ENCODE results near the gene MRPL1.

MRPL1 gene

DNA sequence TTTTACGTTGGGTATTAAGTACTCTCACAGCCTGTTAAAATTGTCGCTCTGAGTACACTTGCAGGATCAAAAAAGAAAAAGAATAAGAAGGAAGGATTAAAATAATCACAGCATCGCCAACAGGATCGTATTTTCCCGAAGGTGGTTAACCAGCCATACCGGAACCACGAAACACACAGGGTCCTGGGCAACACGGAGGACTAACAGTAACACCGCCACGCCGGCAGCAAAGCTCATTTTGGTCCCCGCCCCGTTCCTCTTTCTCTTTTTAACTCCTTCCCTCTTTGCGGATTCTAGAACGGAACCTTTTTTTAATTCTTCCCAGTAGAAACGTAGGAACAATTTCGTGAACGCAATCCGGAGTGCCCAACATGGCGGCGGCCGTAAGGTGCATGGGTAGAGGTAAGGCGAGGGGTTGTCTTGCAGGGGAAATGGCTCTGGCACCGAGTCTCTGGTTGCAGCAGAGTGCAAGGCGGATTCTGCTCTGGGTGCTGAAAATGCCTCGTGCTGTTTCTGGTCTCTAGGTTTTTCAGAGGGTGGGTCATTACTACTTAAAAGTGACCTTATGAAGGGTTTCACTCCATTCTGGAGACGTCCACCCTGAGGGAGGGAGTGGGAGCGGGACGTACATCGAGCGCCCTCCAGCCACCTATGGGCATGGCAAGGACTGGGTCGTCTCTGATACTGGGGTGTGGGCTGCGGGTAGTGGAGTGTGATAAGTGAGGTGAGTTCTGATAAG, at the start of gene MRPL1:
Gene MRPL1 (plus strand): TSS at position 353 of the 739 bp plus-strand sequence. CDS start 19 bp downstream, at position 372.
- intact Hi-C loops (cut with DNase I): no loop called here
- peak; percentile 78 to 97 (median 90) for DNase-seq

DNA sequence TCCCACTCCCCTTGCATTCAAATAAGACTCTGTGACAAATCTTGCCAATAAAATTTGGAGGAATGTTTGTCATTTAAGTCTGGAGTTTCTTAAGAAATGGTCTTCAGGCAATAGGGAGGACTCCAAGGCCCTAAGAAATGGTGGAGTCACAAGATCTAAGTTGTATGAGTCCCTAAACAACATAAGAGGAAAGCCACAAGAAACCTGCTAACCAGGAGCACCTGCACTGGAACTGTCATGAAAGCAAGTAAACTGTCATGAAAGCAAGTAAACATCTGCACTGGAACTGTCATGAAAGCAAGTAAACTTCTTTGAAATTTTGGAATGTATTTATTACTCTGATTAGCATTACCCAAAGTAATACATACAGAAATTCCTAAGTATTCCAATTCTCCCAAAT, 47.0 kb upstream of the MRPL1 start:
- intact Hi-C loops (cut with DNase I): no loop called here
- no peak for DNase-seq

DNA sequence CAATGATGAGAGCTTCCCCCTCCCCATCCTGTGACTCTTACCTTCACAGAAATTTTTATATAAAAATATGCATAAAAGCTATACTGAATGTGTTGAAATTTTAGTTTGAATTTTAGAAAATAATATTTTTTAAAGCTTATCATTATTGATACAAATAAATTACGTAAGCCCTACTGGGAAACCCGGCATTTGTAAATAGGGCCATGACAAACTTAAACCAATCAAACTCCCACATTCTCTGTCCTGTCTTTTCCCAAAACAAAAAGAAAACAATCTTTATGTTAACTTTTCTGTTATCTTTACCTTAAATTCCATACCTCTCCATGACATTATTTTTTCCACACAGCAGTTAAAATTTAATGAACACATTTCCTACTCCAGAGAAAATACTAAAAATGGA, 46.1 kb upstream of the MRPL1 start:
- intact Hi-C loops (cut with DNase I): no loop called here
- no peak for DNase-seq

DNA sequence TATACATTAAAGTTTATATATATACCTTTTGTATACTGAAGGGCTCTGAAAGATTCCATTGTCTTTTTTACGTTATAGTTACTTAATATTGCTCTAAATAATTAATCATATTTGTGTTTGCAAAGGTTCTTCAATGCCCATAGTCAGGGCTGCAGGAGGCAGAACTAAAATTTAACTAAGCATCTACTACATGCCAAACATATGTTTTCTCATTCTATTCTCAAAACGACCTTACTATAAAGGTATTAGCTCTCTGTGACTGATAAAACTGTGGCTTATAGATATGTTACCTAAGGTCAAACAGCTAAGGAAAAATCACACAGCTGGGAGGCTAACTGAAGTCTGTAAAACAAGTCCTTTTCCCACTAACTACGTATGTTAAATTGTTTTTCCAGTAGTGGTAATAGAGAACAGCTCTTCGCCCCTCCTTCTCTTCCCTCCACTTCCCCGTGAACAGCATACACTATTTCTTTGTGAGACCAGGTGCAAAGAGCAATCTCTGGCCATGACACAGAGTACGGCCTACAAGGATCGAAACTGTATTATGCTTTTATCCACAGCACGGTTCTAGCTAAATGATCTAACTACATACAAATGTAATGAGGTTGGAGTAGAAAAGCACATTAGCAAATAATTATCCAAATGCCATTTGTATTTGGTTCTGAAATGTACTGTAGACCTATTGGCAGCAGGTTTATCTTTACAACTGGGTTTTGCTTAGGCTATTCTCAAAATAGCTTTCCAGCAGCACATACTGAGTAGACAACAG, 45.1 kb upstream of the MRPL1 start:
- DNase-seq: peak in 1 of 42 donors; percentile 3
- intact Hi-C loops (cut with DNase I): no loop called here

DNA sequence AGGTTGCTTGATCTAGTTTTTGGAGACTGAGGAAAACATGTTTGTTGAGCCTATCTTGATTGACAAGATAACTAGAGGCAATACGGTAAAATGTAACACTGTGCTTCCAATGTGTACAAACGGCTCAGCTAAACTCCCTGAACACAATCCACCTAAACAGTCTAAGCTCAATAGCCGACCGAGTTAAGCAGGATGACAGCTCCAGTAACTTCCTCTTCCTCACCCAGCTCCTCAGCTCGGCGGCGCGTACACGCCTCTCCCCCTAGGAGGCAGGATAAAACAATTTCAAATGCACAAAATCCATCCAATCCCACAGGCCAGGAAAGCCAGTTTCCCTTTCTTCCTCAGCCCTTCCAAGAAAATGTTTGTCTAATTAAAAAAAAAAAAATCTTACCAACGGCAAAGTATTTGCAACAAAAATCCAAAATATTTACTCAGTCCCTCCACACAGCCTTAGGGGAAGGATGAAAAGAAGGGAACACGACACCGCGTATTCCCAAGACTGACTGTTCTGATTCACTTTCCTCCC, 44.5 kb upstream of the MRPL1 start:
- DNase-seq: peak; percentile 36 to 86 (median 74)
- intact Hi-C loops (cut with DNase I): no loop called here

DNA sequence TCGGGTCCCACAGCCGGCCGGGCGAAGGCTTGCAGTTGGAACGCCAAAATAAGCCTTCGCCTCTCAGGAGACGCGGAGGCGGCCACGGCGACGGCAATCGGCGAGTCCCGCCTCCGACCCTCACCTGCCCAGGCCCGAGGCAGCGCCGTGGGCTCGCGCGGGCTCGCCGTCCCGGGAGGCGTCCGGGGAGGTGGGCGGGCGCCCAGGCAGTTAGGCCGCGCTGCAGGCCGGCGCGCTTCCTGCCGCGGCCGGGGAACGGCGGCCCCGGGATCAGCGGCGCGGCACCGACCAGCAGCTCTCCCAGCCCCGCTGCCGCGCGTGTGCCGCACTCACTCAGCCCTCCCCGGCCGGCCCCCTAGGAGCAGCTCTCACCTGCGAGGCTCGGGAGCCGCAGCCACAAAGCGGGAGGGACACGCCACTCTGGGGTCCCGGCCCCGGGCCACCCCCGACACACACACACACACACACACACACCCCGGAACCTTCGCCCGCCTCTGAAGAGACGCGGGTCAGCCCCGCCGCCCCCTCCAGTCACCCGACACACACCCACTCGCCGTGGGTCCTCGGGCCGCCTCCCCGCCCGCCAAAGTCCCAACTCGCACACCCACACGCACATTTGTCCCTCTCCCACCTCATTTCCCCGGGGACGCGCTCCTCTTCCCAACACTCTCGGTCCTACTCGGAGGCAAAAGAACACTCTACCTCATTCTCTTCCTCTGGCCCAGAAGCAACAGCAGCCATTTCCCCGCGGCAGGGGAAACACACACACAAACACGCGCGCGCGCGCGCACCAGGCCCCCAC, 43.8 kb upstream of the MRPL1 start, which contains the start of gene CNOT6L:
Gene CNOT6L (minus strand): TSS at position 767 of the 802 bp plus-strand sequence. CDS start 60 bp downstream, at position 707.
- intact Hi-C loops (cut with DNase I): no loop called here
- peak; percentile 13 to 87 (median 70) for DNase-seq

DNA sequence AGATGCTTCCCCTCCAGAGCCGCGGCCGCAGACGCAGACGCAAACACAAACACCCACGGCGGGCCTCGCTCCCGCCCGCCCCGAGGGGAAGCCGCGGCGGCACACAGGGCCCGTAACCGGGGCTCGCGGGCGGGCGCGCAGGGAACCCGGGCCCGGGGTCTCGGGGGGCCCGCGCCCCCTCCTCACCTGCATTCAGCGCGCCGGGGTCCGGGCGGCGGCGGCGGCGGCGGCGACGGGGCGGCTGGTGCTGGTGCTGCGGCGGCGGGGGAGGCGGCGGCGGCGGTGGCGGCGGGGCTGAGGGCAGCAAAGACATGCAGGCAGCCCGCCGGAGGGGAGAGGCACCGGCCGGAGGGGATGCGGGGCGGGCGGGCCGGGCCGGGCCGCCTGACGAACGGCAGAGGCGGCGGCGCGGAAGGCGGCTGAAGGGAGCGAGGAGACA, 43.2 kb upstream of the MRPL1 start:
- peak in 23 of 42 donors; percentile 7 to 83 (median 59) for DNase-seq
- intact Hi-C loops (cut with DNase I): no loop called here

DNA sequence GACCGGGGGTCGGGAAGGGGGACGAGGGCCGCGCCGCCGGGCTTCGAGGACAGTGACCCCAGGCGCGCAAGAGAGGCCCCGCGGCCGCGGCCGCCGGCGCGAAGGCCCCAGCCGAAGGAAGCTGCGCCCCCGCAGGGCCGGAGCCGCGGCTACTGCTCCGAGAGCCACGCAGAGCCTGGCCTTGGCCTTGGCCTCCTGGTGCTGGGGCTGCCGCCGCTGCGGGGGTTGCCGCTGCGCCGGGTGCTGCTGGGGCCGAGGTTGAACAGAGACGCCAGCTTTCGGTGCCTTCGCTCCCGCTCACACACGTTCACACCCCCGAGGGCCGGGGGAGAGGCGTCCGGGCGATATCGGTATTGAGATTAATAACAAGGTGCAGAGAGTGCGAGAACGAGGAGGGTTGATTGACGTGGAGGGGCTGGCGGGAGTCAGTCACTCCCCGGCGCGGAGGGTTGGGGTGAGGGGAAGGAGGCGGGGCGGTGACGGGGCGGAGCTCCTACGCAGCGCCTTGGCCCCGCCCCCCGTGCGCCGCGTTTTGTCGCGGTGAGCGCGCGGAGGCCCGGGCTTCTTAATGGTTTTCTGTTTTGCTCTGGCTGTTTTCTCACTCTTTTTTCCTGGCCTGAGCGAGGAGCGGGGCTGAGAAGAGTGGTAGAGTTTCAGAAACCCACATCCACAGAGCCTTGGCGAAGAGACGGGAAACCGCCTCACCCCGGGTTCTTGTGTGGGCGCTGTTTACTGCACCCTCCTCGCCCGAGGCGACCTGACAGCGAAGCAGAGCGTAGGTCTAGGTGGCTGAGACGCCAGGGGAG, 42.6 kb upstream of the MRPL1 start:
- DNase-seq: peak; percentile 86 to 99 (median 96)
- intact Hi-C loops (cut with DNase I): loop anchor here (10.0 kb wide), 1 partner anchor 955 kb away; the partner anchor contains the start of gene BMP2K

DNA sequence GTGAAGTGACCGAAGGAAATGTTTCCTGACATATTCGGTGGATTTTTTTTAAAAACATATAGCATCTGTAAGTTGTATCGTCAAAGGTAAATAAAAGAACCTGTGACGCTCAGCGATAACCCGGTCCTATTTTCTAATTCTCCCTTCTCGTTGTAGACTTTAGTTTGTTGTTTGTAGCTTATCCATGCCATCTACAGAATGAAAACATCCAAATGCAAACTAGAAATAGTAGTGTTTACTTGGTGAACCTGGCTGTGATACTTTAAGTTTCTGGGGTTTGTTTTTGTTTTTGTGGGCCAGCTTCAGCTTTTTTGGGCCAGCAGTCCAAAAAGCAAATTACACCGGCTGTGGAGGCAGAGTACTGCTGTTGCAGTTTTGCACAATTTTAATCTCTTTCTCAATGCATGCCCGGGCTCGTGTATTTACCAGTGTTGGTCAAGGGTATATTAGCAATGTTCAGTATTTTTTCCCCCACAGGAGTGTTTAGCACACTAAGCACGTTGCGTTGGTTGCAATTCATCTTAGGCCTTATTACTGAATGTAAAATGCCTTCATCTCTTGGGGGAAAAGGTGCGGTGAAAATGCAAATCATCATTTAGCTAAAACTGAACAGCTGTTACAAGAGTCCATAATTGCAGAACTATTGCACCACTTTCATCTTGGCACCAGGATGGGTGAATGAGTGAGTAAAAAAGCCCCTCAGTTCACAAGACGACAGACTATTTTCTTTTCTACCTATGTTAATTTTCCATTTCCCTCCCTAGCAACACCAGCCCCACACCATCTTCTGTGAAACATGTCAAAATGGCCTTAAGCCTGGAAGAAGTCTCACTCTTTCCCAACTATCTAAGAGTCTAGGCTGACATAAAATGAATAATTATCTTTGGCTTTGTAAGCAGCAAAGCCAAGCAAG, 41.7 kb upstream of the MRPL1 start:
- peak in 12 of 42 donors; percentile 3 to 42 (median 12) for DNase-seq
- intact Hi-C loops (cut with DNase I): loop anchor here (10.0 kb wide), 1 partner anchor 954 kb away; the partner anchor contains the start of gene BMP2K

DNA sequence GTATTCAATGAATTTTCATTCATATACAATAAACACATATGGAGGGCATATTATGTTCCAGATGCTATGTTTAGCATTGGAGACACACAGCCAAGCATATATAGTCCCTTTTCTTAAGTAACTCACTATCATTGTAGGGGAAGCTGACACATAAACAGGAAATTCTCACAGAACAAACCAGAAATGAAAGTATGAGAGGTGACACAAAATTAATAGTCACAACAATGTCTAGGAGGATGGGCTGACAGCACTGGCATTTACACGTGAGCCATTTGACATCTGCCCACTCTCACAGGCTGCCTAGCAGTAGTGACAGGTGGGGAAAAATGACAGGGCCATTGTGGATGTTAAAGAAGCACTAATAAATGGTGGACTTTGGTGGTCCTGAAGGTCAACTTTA, 40.9 kb upstream of the MRPL1 start:
- DNase-seq: no peak
- intact Hi-C loops (cut with DNase I): loop anchor here (2.0 to 10.0 kb wide), 2 partner anchors 37 to 953 kb away; partner anchors contain the start of gene BMP2K

DNA sequence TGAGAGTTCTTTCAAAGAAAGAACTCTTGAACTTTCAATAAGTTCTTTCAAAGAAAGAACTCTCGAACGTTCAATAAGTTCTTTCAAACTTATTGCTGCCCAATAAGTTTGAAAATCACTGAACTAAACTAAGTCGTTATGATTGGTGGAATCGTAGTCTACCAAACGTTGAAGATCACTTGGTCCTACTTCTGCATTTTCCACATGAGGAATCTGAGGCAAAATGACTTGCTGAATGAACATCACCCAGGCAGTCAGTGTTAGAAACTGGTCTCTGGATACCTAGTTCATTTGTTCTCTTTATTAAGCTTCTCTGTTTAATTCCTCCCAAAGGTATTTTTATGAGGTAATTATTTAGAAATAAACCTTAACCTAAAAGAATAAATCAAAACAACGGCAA, 36.4 kb upstream of the MRPL1 start:
- intact Hi-C loops (cut with DNase I): loop anchor here (10.0 kb wide), 1 partner anchor 949 kb away; the partner anchor contains the start of gene BMP2K
- no peak for DNase-seq

DNA sequence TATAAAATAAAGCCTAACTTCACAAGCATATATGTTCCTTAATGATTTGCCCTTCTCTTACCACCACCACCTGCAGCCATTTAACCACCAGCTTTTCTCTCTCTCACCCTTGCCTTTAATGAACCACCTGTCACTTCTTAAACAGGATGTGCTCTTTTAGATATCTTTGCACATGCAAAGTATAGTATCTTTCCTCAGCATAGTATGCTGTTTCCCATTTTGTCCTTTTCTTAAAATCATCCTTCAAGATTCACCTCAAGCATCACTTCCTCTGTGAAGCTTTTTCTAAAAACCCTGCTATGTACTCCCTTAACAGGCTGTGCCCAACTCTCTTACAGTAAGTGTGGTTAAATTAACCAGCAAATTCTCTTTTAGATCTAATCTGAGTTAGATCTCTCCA, 35.3 kb upstream of the MRPL1 start:
- DNase-seq: no peak
- intact Hi-C loops (cut with DNase I): loop anchor here (10.0 kb wide), 1 partner anchor 947 kb away; the partner anchor contains the start of gene BMP2K

DNA sequence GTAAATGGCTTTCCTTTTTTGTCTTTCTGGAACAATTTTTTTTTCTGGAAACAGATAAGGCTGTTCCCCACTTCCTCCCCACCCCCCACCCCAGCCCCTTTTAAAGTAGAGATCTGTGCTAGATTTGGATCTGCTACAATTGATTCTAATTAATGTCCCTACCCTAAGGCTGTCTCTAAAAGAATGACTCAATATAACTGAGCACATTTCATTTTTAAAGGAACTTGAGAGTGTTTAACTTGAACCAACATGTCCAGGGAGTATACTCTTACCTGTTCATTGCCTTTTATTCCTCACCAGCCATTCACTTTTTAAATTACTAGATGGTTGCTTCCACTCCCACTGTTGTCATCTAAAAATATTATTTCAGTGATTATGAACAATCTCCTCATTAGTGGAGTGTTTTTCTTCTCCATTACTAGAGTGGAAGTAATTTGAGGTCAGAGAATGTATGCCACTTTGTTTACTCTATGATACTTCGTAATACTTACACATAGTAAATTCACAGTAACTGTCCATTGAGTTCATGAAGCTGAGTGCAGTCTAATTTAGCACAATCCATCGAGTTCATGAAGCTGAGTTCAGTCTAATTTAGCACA, 29.4 kb upstream of the MRPL1 start:
- no peak for DNase-seq
- intact Hi-C loops (cut with DNase I): no loop called here

DNA sequence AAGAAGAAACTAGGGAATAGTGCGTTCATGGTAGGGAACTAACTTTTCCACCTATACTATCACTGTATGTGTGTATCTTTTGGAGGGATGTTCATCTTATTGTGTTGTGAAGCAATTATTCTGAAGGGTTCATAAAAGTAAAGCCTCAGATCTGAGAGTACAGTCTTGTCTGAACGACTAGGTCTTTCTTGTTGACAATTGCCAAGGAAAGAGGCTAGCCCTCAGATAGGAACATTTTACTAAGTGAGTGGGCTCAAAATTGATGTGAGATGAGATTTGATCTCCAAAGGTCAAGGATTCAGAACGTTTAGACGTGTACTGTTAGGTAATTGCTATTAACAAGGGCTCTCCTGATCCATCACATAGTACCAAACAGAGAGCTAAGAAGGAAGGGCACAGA, 28.2 kb upstream of the MRPL1 start:
- no peak for DNase-seq
- intact Hi-C loops (cut with DNase I): no loop called here

DNA sequence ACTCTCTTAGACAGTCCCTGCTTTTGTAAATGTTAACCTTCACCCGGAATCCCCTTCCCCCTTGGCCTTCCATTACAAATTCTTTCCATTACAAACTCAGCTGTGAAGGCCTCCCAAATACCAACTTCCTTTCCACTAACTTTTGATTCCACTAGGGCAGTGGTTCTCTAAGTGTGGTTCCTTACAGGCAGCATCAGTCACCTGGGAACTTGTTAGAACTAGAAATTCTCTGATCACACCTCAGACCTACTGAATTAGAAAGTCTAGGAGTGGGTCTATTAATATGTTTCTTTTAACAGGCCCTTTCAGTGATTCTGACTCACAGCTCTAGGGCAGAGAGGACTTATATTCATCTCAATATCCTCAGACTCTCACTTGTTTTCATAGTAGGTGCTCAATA, 19.0 kb upstream of the MRPL1 start:
- no peak for DNase-seq
- intact Hi-C loops (cut with DNase I): no loop called here

DNA sequence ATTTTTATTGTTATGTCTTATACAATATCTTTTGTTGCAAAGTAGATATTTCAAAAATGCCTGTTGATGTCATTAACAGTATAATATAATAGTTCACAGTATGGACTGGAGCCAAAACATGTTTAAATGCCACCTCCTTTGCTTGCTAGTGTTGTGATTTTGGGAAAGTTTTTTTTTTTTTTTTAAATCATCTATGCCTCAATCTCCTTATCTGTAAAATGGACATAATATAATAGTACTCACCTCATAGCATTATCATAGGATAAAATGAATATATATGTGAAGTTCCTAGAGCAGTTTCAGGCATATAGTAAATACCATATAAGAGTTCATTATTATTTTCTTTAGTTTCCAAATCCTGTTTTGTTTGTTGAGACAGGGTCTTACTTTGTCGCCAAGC, 18.3 kb upstream of the MRPL1 start:
- no peak for DNase-seq
- intact Hi-C loops (cut with DNase I): no loop called here

DNA sequence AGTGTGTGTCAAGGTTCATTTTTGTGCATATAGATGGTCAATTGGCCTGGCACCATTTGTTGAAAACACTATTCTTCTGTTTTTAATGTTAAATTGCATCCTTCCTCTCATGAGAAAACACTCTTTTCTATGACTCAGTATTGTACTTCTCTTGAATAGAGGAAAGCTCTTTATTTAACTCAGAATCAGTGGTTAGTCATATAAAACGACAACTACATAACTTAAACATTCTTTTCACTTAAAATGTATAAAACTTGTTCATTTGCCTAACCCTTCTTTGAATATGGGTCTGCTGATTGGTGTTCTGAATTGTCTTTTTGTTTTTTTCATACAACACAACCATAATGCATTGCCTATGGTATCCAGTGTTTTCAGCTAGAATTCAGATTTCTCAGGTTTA, 17.2 kb upstream of the MRPL1 start:
- DNase-seq: no peak
- intact Hi-C loops (cut with DNase I): no loop called here
